Upper lobe of left lung (tissue), 6 donors: Measurements from ENCODE around the gene AP1S3. TPM values are rescaled to one million over a fixed set of nuclear protein-coding genes. Genes with fewer than 3 reads are reported as not detected.

ENCODE experiments used
- ATAC-seq, 2 donors: fragments of 200-7000 bp; cut with Tn5 transposase; one replicate each; pipeline ENCODE4 v1.9.1; 2022; ENCODE audit warnings: mild to moderate bottlenecking in 2 of 2, moderate library complexity in 2 of 2; ENCODE audit not compliant: low FRiP score in 2 of 2
- DNase-seq, 2 donors: peaks; one replicate each; pipeline ENCODE4 v3.0.0-alpha.2; 2019 to 2020
- H3K27ac ChIP-seq, 4 donors: fragments of 200-600 bp; sonication (generic); one replicate each; pipeline ENCODE4 v1.5.1; 2016 to 2019
- H3K27me3 ChIP-seq, 4 donors: fragments of 200-600 bp; sonication (generic); one replicate each; pipeline ENCODE4 v1.5.1; 2017 to 2019
- H3K36me3 ChIP-seq, 4 donors: fragments of 200-600 bp; sonication (generic); one replicate each; pipeline ENCODE4 v1.5.1; 2016 to 2019
- H3K4me1 ChIP-seq, 4 donors: fragments of 200-600 bp; sonication (generic); one replicate each; pipeline ENCODE4 v1.5.1; 2018 to 2019
- H3K4me3 ChIP-seq, 4 donors: fragments of 200-600 bp; sonication (generic); one replicate each; pipeline ENCODE4 v1.5.1; 2017 to 2019; ENCODE audit warnings: mild to moderate bottlenecking in 2 of 4, moderate library complexity in 1 of 4
- H3K9me3 ChIP-seq, 4 donors: fragments of 200-600 bp; sonication (generic); one replicate each; pipeline ENCODE4 v1.5.1; 2018 to 2019
- CTCF ChIP-seq, 6 experiments: fragments of 450-650 bp in 4 of 6; fragments of 200-600 bp in 2 of 6; sonication (generic) in 2 of 6; IDR thresholded peaks; one replicate each; pipeline ENCODE4 v1.5.1; 2016 to 2019; ENCODE audit warnings: antibody characterized with exemption in 6 of 6
- EP300 ChIP-seq, 4 donors: sonication (generic); formaldehyde crosslinking; IDR thresholded peaks; one replicate each; pipeline ENCODE4 v1.5.1; 2017; ENCODE audit warnings: antibody characterized with exemption in 4 of 4, control low read depth in 2 of 4
- POLR2A ChIP-seq, 4 donors: fragments of 450-650 bp; IDR thresholded peaks; one replicate each; pipeline ENCODE4 v1.5.1; 2016 to 2017; ENCODE audit warnings: antibody characterized with exemption in 4 of 4, mild to moderate bottlenecking in 2 of 4
- POLR2AphosphoS5 ChIP-seq, 2 donors: sonication (generic); formaldehyde crosslinking; IDR thresholded peaks; one replicate each; pipeline ENCODE4 v1.5.1; 2017; ENCODE audit warnings: antibody characterized with exemption in 2 of 2
- WGBS, 2 donors: methylation state at CpG; one replicate each; pipeline ENCODE4 v1.1.5; 2017 to 2018; 5-methylcytosine and 5-hydroxymethylcytosine counted together
- total RNA-seq, 6 donors: library from RNA; depleted of rRNA in 4 of 6; stranded (reverse); fragments of >200 nt in 4 of 6; gene quantifications; one replicate each; pipeline versions ENCODE4 v1.1.0 to v1.2.1, GENCODE V29; 2016 to 2021
- donor health status: DM: no; HTN: no; CAD: no; lungs with moderate emphysema.
- donor health status: DM: no; HTN: yes; CAD: no; lungs with severe emphysema.

The AP1S3 gene
- total RNA-seq, 6 donors from 2014 or later, result 2.1 to 23.2 (median 11.5) TPM

- 81 to 90% methylated on average over 2 of the region's 2 CpGs for WGBS, 2 donors
- no peak for ATAC-seq
- Histone ChIP-seq H3K36me3 (no peaks in the 10 kb centered on the region), H3K4me3 (no peak overlapping the region), H3K9me3 (no peaks in the 10 kb centered on the region), H3K27me3 (no peaks in the 10 kb centered on the region), H3K4me1 (no peaks in the 10 kb centered on the region), H3K27ac (no peak overlapping the region)
- no peak for DNase-seq
- TF ChIP-seq CTCF (IDR thresholded peaks at IDR 0.05) (no peak), POLR2A (IDR thresholded peaks at IDR 0.05) (no peak), EP300 (IDR thresholded peaks at IDR 0.05) (no peak), POLR2AphosphoS5 (IDR thresholded peaks at IDR 0.05) (no peak)
These were observed 25.6 kb downstream of the AP1S3 start for GRCh38 chr2:223811757-223812156.

- ATAC-seq, result no peak
- no peaks in the 10 kb centered on the region for H3K36me3 ChIP-seq
- no peak for TF ChIP-seq POLR2A (IDR thresholded peaks at IDR 0.05)
- no peak for TF ChIP-seq POLR2AphosphoS5 (IDR thresholded peaks at IDR 0.05)
- TF ChIP-seq EP300 (IDR thresholded peaks at IDR 0.05), result no peak
- no peak for TF ChIP-seq CTCF (IDR thresholded peaks at IDR 0.05)
- no peaks in the 10 kb centered on the region for H3K9me3 ChIP-seq
- DNase-seq, result no peak
- no peaks in the 10 kb centered on the region for H3K4me1 ChIP-seq
- no peaks in the 10 kb centered on the region for H3K27me3 ChIP-seq
- no peak overlapping the region for H3K27ac ChIP-seq
- H3K4me3 ChIP-seq, result peak overlapping the region in 1 of 4 donors; percentile 10
- 60 to 70% methylated on average over 8 of the region's 8 CpGs for WGBS, 2 donors
These were observed 32.4 kb downstream of the AP1S3 start for GRCh38 chr2:223805008-223805407.

GRCh38 chr2:223801736-223802135 is 35.6 kb downstream of the AP1S3 start:
- no peaks in the 10 kb centered on the region for H3K9me3 ChIP-seq
- no peak overlapping the region for H3K27ac ChIP-seq
- H3K4me3 ChIP-seq, result no peak overlapping the region
- no peaks in the 10 kb centered on the region for H3K27me3 ChIP-seq
- DNase-seq (no peak), ATAC-seq (no peak)
- 60 to 62% methylated on average over 5 of the region's 5 CpGs for WGBS, 2 donors
- TF ChIP-seq CTCF (IDR thresholded peaks at IDR 0.05) (no peak), POLR2AphosphoS5 (IDR thresholded peaks at IDR 0.05) (no peak)
- H3K36me3 ChIP-seq, result no peaks in the 10 kb centered on the region
- no peaks in the 10 kb centered on the region for H3K4me1 ChIP-seq

GRCh38 chr2:223800908-223801307 is 36.5 kb downstream of the AP1S3 start:
- H3K27me3 ChIP-seq, result no peaks in the 10 kb centered on the region

More at GRCh38 chr2:223800908-223801307, 36.5 kb downstream of the AP1S3 start:
- TF ChIP-seq POLR2A (IDR thresholded peaks at IDR 0.05) (no peak), EP300 (IDR thresholded peaks at IDR 0.05) (no peak), POLR2AphosphoS5 (IDR thresholded peaks at IDR 0.05) (no peak), CTCF (IDR thresholded peaks at IDR 0.05) (no peak)
- H3K27ac ChIP-seq, result no peak overlapping the region
- H3K4me3 ChIP-seq, result no peak overlapping the region
- ATAC-seq (no peak), DNase-seq (no peak)
- no peaks in the 10 kb centered on the region for H3K4me1 ChIP-seq
- no peaks in the 10 kb centered on the region for H3K9me3 ChIP-seq
- no peaks in the 10 kb centered on the region for H3K36me3 ChIP-seq
- WGBS, 2 donors, result 80 to 84% methylated on average over 4 of the region's 4 CpGs
